ENCODE results near the gene NOP53.
"Not testable (repeated sequence)": the region's sequence is repeated elsewhere in the genome, so short reads cannot be mapped to it uniquely, and the experiment has no call there.

The NOP53 gene

GRCh38 chr19:47769534-47769933, 24.2 kb downstream of the NOP53 start:
- no peak for FAIRE-seq
- DNase-seq (ENCODE audit: insufficient read length, low spot score), result no peak
- TF ChIP-seq TAF1 (IDR thresholded peaks at IDR 0.05; ENCODE audit: low read depth, low read length) (no peak), POLR2AphosphoS5 (IDR thresholded peaks at IDR 0.05; ENCODE audit: low read depth, low read length) (no peak), POLR2A (IDR thresholded peaks at IDR 0.05; ENCODE audit: low read depth, low read length) (no peak), PAX5 (IDR thresholded peaks at IDR 0.05; ENCODE audit: insufficient read depth, low read length, severe bottlenecking) (no peak), POU2F2 (IDR thresholded peaks at IDR 0.05; ENCODE audit: low read depth, low read length) (no peak), SPI1 (IDR thresholded peaks at IDR 0.05; ENCODE audit: low read depth, low read length) (no peak)

- not testable (repeated sequence) for DNase-seq (ENCODE audit: insufficient read length, low spot score); FAIRE-seq
Measured at GRCh38 chr19:47771291-47771690, 25.9 kb downstream of the NOP53 start.

GRCh38 chr19:47776568-47776967, 31.2 kb downstream of the NOP53 start:
- FAIRE-seq (no peak), DNase-seq (ENCODE audit: insufficient read length, low spot score) (no peak)
- TF ChIP-seq POLR2AphosphoS5 (IDR thresholded peaks at IDR 0.05; ENCODE audit: low read depth, low read length), result no peak
- no peak for TF ChIP-seq POU2F2 (IDR thresholded peaks at IDR 0.05; ENCODE audit: low read depth, low read length)
- no peak for TF ChIP-seq PAX5 (IDR thresholded peaks at IDR 0.05; ENCODE audit: insufficient read depth, low read length, severe bottlenecking)
- no peak for TF ChIP-seq SPI1 (IDR thresholded peaks at IDR 0.05; ENCODE audit: low read depth, low read length)
- no peak for TF ChIP-seq POLR2A (IDR thresholded peaks at IDR 0.05; ENCODE audit: low read depth, low read length)
- TF ChIP-seq TAF1 (IDR thresholded peaks at IDR 0.05; ENCODE audit: low read depth, low read length), result no peak

- FAIRE-seq; DNase-seq (ENCODE audit: insufficient read length, low spot score): not testable (repeated sequence)
Measured at GRCh38 chr19:47777245-47778048, 32.1 kb downstream of the NOP53 start.

GRCh38 chr19:47778049-47778953, 33.0 kb downstream of the NOP53 start, which contains the start of gene SELENOW:
Gene SELENOW (plus strand): TSS chr19:47778703. CDS start chr19:47778786, 83 bp downstream.
- peak; percentile 94 for TF ChIP-seq POLR2AphosphoS5 (IDR thresholded peaks at IDR 0.05; ENCODE audit: low read depth, low read length)
- peak; percentile 92 for TF ChIP-seq POLR2A (IDR thresholded peaks at IDR 0.05; ENCODE audit: low read depth, low read length)
- peak; percentile 87 for TF ChIP-seq TAF1 (IDR thresholded peaks at IDR 0.05; ENCODE audit: low read depth, low read length)
- TF ChIP-seq PAX5 (IDR thresholded peaks at IDR 0.05; ENCODE audit: insufficient read depth, low read length, severe bottlenecking), result peak; percentile 94
- TF ChIP-seq POU2F2 (IDR thresholded peaks at IDR 0.05; ENCODE audit: low read depth, low read length), result peak; percentile 59; the same call in 1 of the 2 replicates
- no peak for TF ChIP-seq SPI1 (IDR thresholded peaks at IDR 0.05; ENCODE audit: low read depth, low read length)
- FAIRE-seq (peak; percentile 92), DNase-seq (ENCODE audit: insufficient read length, low spot score) (peak; percentile 98)

- no peak for DNase-seq (ENCODE audit: insufficient read length, low spot score)
- FAIRE-seq, result peak; percentile 9
- TF ChIP-seq POLR2AphosphoS5 (IDR thresholded peaks at IDR 0.05; ENCODE audit: low read depth, low read length), result no peak
- TF ChIP-seq SPI1 (IDR thresholded peaks at IDR 0.05; ENCODE audit: low read depth, low read length), result no peak
Measured at GRCh38 chr19:47778954-47779351, 33.6 kb downstream of the NOP53 start.

- DNase-seq (ENCODE audit: insufficient read length, low spot score) (no peak), FAIRE-seq (no peak)
- TF ChIP-seq POLR2AphosphoS5 (IDR thresholded peaks at IDR 0.05; ENCODE audit: low read depth, low read length), result no peak
Measured at GRCh38 chr19:47779524-47780214, 34.3 kb downstream of the NOP53 start.

- TF ChIP-seq TAF1 (IDR thresholded peaks at IDR 0.05; ENCODE audit: low read depth, low read length) (no peak), POLR2AphosphoS5 (IDR thresholded peaks at IDR 0.05; ENCODE audit: low read depth, low read length) (no peak), POU2F2 (IDR thresholded peaks at IDR 0.05; ENCODE audit: low read depth, low read length) (no peak), POLR2A (IDR thresholded peaks at IDR 0.05; ENCODE audit: low read depth, low read length) (no peak), SPI1 (IDR thresholded peaks at IDR 0.05; ENCODE audit: low read depth, low read length) (no peak), PAX5 (IDR thresholded peaks at IDR 0.05; ENCODE audit: insufficient read depth, low read length, severe bottlenecking) (no peak)
- FAIRE-seq, result no peak
- DNase-seq (ENCODE audit: insufficient read length, low spot score), result no peak
Measured at GRCh38 chr19:47780215-47780551, 34.8 kb downstream of the NOP53 start.

GRCh38 chr19:47781590-47782262, 36.4 kb downstream of the NOP53 start:
- TF ChIP-seq TAF1 (IDR thresholded peaks at IDR 0.05; ENCODE audit: low read depth, low read length) (no peak), SPI1 (IDR thresholded peaks at IDR 0.05; ENCODE audit: low read depth, low read length) (no peak), PAX5 (IDR thresholded peaks at IDR 0.05; ENCODE audit: insufficient read depth, low read length, severe bottlenecking) (no peak), POLR2AphosphoS5 (IDR thresholded peaks at IDR 0.05; ENCODE audit: low read depth, low read length) (no peak), POU2F2 (IDR thresholded peaks at IDR 0.05; ENCODE audit: low read depth, low read length) (no peak), POLR2A (IDR thresholded peaks at IDR 0.05; ENCODE audit: low read depth, low read length) (no peak)
- FAIRE-seq (no peak), DNase-seq (ENCODE audit: insufficient read length, low spot score) (no peak)

All from GM12891 (cell line).